Raji (cell line): ENCODE data around the gene C13orf46.

Source experiments
- POLR2A ChIP-seq: IDR thresholded peaks from 2 replicates; pipeline ENCODE4 v1.6.1; 2011; ENCODE audit warnings: low read depth, low read length, control low read depth; ENCODE audit not compliant: insufficient read depth

Gene C13orf46

DNA sequence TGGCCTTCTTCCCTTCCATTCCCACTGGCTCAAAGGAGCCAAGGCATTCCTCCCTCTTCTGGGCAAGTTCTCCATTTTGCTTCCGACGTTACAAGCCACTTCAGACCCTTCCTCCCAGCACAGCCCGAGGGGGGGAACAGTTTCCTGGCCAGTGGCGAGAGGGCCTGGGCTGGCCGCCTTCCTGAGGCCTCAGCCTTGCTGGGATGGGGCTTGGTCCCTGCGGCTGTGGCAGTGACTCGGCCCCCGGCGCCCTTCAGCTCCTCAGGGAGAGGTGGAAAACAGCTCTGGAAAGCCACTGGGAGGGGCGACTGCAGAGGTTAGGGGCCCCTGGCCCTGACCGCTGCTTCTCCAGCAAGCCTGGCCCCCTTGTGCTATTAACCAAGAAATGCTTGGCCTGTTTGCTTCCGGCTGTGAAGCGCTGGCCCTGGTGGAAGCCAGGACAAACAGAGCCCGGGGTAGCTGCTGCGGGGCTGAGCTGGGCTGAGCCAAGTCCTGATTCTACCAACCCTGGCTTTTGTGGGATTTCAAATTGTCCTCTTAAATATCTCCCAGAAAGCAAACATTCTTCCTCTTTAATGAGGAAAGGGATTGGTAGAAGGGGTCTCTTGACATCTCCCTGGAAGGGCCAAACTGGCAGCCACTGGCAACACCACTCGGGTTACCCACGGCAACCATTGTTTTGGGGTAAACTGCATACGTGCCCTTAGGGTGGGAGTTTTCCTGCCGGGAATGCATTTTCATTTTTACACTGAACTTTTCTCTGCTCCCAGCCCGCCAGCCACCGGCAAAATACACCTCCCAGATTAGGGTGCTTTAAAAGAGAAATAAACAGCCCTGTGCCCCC, 38.7 kb downstream of the C13orf46 start:
- no peak for TF ChIP-seq POLR2A

DNA sequence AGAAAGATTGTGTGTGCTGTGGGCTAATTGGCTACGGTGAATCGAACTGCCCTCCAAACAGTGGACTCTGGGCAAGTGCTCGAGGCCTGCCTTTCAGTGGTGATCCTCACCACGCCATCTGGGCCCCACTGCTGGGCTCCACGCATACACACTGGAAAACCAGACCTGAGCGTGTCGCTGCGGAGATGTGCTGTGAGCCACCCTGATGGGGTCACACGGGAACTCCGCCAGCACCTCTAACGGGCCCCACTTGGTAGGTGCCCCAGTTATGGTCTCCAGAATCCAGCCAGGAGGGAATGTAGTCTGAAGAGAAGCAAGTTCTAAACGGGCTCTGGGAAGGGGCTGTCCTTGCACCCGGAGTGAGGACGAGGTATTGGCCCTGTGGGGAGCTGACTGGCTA, 39.3 kb downstream of the C13orf46 start:
- TF ChIP-seq POLR2A: no peak

DNA sequence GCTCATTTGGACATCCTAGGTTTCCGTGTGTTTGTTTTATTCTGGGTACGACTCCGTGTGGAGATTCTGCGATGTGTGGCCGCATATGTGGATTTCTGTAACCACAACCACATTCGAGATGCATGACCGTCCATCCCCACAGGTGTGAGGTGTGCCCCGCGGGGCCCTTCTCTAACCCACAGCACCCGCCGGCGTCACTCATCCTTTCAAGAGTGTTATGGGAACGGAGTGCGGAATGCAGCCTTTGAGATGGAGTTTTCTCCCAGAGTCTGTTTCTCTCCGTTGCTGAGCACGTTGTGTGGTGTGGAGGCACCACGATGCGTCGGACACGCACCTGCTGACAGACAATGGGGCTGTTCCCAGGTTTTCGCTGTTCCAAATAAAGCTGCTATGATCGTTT, 40.0 kb downstream of the C13orf46 start:
- no peak for TF ChIP-seq POLR2A

GRCh38 chr13:113931841-113932459, 41.9 kb downstream of the C13orf46 start:
- TF ChIP-seq POLR2A: no peak

DNA sequence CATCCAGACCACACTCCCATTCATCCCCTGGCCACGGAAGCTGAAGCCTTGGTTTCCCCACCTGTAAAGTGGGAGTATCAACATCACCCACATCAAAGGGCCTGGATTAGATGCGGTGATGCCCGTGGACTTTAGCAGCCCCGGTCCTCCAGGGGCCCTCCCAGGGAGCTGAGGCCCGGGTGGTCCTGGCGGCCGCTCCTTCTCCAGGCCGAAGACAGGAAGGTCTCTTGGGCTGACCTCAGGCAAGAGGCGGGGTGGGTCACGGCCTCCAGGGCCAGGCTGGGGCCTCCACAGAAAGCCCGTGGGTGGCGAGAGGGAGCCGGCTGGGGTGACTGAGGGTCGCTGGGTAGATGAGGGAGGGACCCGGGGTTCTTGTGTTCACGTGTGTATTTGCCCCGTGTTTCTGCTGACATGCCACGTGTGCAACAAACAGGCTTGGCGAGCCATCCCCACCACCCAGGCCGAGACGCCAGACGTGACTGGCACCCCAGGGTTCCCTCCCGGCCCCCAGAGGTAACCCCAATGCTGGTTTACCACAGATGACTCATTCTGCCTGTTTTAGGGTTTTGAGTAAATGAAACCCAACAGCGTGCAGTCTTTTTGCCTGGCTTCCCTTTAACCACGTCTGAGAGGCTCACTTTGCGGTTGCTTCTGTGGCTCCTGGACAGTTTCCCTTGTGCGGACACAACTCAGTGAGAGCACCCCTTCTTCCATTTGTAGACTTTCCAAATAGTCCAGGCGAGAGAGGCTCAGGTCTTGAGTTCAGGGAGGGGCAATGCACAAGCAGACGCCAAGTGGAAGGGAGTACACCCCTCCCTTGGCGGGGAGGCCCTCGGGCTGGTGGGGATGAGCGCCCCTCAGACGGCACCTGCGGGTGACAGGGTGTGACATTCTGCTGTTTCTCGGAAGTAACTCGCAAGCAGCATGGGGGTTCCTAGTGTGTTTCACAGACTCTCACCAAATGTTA, 42.9 kb downstream of the C13orf46 start:
- TF ChIP-seq POLR2A: no peak

DNA sequence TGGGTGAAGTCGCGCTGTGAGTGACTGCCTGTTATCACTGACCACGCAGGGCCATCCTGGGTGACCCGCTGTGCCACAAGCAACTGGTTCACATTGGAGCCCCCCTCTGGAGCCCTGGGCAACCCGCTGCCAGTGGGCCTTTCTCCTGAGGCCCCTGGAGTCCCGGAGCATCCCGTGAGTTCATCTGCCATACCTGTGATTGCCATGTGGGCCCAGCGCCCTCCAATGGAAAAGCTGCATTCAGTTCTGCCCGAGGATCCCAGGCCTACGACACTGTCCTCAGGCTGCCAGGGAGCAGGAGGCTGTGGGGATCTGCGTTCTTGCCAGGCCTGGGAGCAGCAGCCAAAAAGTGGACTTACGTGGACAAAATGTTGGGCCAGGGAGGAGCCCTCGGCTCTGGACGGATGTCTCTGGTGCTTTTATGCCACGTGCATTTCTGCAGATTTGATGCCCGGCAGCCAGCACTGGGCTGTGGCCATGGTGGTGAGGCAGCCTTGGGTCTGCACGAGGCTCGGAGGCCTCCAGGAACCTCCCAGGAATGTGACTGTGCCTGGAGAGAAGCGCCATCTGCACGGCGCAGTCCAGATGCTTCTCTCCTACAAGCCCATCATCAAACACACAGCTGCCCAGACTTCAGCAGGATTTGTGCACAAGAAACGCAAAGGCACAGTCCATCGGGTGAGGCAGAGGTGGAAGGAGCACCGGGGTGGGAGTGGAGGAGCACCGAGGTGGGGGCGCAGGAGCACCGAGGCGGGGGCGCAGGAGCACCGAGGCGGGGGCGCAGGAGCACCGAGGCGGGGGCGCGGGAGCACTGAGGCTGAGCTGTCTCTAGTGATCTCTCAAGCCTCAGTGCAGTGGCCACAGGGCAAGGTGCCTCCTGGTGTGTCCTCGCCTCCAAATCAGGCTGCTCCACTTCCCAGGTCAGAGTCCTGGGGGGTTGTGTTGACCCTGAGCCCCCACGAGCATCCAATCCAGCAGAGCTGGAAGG, 44.0 kb downstream of the C13orf46 start:
- no peak for TF ChIP-seq POLR2A

DNA sequence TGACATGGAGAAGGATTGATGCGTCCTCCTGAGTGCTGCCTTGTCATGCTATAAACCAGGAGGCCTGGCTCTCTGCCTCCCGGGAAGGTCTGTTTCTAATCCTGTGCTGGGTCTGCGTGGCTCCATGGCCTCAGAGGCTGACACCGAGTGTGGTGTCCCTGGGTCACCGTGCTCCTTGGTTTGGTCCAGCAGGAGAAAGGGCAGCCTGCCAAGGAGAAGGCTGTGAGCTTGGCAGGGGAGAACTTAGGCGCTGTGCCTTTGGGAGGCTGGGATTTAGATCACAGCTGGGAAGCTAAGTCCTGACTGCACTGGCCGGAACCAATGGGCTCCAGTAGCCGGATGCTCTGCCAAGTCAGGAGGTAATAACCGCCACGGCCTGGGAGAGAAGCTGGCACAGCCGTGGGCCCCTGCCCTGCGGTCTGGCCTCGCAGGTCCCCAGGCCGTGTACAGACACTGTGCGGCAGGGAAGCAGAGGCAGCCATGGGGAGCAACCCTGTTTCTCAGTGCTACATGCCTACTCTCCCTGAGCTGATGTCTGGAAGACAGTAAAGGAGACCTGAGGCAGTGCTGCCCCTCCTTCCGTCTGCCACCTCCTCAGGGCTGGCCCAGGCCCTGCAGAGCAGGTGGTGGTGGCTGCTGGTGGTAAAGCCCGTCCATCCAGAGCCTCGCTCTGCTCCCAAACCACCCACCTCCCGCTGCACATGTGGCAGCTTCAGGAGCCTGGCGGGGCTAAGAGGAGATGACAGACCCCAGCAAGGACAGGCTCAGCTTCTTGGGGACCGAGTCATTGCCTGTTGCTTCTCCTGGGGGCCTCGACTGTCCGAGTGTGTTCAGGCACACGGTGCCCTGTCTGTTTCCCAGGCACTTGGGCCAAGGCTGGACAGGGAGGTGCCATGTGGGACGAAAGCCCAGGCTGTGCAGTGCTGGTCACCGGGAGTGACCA, 44.9 kb downstream of the C13orf46 start:
- TF ChIP-seq POLR2A: no peak

DNA sequence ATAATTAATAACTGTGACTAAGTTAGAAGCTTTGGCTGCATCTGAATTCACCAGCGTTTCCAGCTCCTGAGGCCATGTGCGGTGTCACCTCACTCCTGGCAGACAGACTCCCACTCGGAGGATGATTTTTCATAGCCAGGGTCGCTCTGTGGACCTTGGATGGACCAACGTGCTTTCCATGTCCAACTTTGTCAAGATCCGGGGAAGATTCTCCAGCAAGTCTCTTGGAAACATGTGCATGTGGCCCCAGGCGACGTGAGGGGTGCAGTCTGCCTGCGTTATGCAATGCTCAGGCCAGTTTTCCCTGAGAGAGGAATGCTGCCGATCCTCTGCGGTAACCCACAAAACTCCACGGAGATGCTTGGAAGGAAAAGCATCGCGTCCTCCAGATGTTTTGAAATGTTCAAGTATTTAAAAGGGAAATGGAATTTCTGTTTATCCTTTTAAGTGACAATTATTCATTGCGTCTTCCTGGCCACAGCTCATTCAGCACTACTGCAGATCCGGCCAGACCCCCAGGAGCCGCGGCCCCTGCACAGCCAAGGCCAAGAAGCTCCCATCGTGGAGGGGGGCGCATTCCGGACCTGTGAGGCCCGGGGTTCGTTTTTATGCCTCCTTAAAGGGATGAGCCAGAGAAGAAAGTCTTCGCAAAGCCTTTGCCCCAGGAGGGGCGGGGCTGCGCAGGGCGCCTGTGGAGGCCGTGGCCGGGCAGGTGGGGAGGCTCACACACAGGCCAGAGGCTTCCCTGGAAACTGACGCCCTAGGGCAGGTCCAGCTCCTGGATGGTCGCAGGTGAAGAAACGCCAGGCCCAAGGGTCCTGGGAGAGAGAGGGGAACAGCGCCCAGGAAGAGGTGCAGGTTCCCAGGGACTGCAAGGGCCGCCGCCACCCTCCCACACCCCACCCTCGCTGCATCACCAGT, 46.0 kb downstream of the C13orf46 start:
- TF ChIP-seq POLR2A: no peak

- TF ChIP-seq POLR2A: no peak
These were observed 46.8 kb downstream of the C13orf46 start for GRCh38 chr13:113926951-113927660.

- no peak for TF ChIP-seq POLR2A
These were observed 47.5 kb downstream of the C13orf46 start for GRCh38 chr13:113926301-113926761.

DNA sequence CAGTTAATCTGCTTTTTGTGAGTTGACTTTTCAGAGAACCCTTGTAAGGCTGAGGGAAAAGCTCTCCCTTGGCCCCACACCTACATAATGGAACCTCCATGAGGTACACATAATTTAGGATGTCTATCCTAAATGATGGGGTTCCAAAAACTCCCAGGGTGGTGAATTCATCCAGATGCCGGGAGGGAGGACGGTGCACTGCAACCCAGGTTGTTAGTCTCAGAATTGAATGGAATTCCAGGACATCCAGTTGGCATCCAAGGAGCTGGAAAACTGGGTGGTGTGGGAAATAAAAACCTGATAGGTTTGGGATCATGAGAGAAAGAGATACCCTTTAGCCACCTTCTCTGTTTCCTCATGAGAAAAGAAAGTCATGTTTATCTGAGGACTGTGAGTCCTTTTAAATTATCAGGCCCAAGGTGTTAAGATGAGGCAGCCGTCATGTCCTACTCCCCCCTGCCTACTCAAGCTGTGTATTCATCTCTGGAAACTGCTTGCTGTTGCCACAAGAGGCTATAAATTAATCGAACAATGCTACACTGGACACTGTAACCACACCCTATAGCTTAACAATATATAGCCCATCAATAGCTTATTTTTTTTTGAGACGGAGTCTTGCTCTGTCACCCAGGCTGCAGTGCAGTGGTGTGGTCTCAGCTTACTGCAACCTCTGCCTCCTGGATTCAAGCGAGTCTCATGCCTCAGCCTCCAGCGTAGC, 49.5 kb downstream of the C13orf46 start:
- TF ChIP-seq POLR2A: no peak
